ENCODE measurements around the gene ZCWPW1. TPM values are rescaled to one million over a fixed set of nuclear protein-coding genes. Genes with fewer than 3 reads are reported as not detected.

ZCWPW1 gene
- total and polyA plus RNA-seq, 2 donors (not counting 1 experiment from before 2014, with no cell fraction given): 1.1 to 2.8 TPM

DNA sequence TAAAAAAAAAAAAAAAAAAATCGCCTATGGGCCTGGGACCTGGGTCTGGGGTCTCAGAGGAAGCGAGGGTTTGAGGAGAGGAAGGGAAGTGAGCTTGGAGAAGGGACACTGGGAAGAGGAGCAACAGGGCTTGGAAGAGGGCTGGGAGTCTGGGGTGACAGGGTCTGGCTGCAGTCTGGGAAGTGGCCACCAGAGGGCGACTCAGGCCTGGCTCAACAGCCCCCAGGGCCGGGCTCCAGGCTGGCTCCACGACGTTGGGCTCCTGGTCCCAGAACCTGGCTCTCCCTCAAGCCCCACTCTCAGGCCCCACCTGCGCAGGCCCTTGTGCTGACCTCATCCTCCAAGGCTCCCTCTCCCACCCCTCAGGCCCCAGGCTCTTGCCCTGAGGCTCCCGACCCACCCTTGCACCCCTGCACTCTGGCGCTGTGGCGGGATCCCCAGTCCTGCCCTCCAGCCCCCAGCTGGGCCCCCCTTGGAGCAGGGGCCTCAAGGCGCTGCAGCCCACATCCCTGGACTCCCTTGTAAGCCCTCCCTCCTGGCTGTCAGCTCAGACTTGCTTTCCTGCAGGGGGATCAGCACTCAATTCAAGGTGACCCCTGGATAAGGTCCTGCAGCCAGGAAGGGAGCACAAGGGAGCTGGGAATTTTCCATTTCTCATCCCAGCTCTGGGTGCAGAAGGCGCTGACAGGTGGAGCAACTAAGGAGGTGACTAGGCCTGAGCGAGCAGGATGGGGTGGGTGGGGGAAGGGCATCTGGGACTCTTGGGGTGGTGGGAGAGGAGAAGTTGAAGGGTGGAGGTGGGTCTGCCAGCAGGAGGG is 40.9 kb upstream of the ZCWPW1 start:
- H2AFZ ChIP-seq (ENCODE audit: low read length): no peak overlapping the region
- H3K9me3 ChIP-seq (ENCODE audit: control insufficient read depth, insufficient read depth, low read depth, low read length): no peaks in the 10 kb centered on the region
- no peaks in the 10 kb centered on the region for H3K27me3 ChIP-seq (ENCODE audit: control insufficient read depth, insufficient read depth, low read length)
- no peak overlapping the region for H3K9ac ChIP-seq (ENCODE audit: insufficient read depth, low read length)
- TF ChIP-seq, protein P1, sequence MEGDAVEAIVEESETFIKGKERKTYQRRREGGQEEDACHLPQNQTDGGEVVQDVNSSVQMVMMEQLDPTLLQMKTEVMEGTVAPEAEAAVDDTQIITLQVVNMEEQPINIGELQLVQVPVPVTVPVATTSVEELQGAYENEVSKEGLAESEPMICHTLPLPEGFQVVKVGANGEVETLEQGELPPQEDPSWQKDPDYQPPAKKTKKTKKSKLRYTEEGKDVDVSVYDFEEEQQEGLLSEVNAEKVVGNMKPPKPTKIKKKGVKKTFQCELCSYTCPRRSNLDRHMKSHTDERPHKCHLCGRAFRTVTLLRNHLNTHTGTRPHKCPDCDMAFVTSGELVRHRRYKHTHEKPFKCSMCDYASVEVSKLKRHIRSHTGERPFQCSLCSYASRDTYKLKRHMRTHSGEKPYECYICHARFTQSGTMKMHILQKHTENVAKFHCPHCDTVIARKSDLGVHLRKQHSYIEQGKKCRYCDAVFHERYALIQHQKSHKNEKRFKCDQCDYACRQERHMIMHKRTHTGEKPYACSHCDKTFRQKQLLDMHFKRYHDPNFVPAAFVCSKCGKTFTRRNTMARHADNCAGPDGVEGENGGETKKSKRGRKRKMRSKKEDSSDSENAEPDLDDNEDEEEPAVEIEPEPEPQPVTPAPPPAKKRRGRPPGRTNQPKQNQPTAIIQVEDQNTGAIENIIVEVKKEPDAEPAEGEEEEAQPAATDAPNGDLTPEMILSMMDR (conservative IDR thresholded peaks at IDR 0.05 in 1 of 2, IDR thresholded peaks at IDR 0.05 in 1 of 2; ENCODE audit: low read depth in 1 of 2, low read length in 2 of 2): peak; percentile 85 to 95
- TF ChIP-seq EZH2 (IDR thresholded peaks at IDR 0.05; ENCODE audit: low read length, missing control alignments): no peak
- H3K4me1 ChIP-seq (ENCODE audit: control insufficient read depth, extremely low read depth, insufficient read depth, low read length): peaks cover 5% of the 10 kb centered on the region
- peaks cover 15% of the 10 kb centered on the region for H3K36me3 ChIP-seq (ENCODE audit: control insufficient read depth, insufficient read depth, low read length)
- DNase-seq (ENCODE audit: low read depth in 2 of 2): peak; percentile 45 to 68
- no peak overlapping the region for H3K4me3 ChIP-seq (replicated peaks in 1 of 4; ENCODE audit: control extremely low read depth in 1 of 4, insufficient read depth in 1 of 4, low read depth in 3 of 4, low read length in 4 of 4)
- no peak overlapping the region for H3K27ac ChIP-seq (ENCODE audit: insufficient read depth, low read length)
- H3K79me2 ChIP-seq (ENCODE audit: control insufficient read depth, insufficient read depth, low read length): peaks cover 3% of the 10 kb centered on the region
- no peaks in the 10 kb centered on the region for H4K20me1 ChIP-seq (ENCODE audit: control insufficient read depth, extremely low read depth, insufficient read depth, low read length)
- no peak overlapping the region for H3K4me2 ChIP-seq (ENCODE audit: extremely low read depth, insufficient read depth, low read length)

GRCh38 chr7:100467638-100468373 is 39.3 kb upstream of the ZCWPW1 start:
- no peak overlapping the region for H3K9ac ChIP-seq (ENCODE audit: insufficient read depth, low read length)
- no peak overlapping the region for H3K4me3 ChIP-seq (replicated peaks in 1 of 4; ENCODE audit: control extremely low read depth in 1 of 4, insufficient read depth in 1 of 4, low read depth in 3 of 4, low read length in 4 of 4)
- H4K20me1 ChIP-seq (ENCODE audit: control insufficient read depth, extremely low read depth, insufficient read depth, low read length): no peaks in the 10 kb centered on the region
- H2AFZ ChIP-seq (ENCODE audit: low read length): no peak overlapping the region
- no peak for TF ChIP-seq EZH2 (IDR thresholded peaks at IDR 0.05; ENCODE audit: low read length, missing control alignments)
- TF ChIP-seq, protein P1 (conservative IDR thresholded peaks at IDR 0.05 in 1 of 2, IDR thresholded peaks at IDR 0.05 in 1 of 2; ENCODE audit: low read depth in 1 of 2, low read length in 2 of 2): no peak
- H3K27ac ChIP-seq (ENCODE audit: insufficient read depth, low read length): no peak overlapping the region
- no peak overlapping the region for H3K4me2 ChIP-seq (ENCODE audit: extremely low read depth, insufficient read depth, low read length)
- peaks cover 13% of the 10 kb centered on the region for H3K36me3 ChIP-seq (ENCODE audit: control insufficient read depth, insufficient read depth, low read length)
- DNase-seq (ENCODE audit: low read depth in 2 of 2): no peak
- H3K79me2 ChIP-seq (ENCODE audit: control insufficient read depth, insufficient read depth, low read length): no peaks in the 10 kb centered on the region
- peaks cover 2% of the 10 kb centered on the region for H3K4me1 ChIP-seq (ENCODE audit: control insufficient read depth, extremely low read depth, insufficient read depth, low read length)
- no peaks in the 10 kb centered on the region for H3K9me3 ChIP-seq (ENCODE audit: control insufficient read depth, insufficient read depth, low read depth, low read length)
- no peaks in the 10 kb centered on the region for H3K27me3 ChIP-seq (ENCODE audit: control insufficient read depth, insufficient read depth, low read length)
